K562 (cell line): ENCODE results near the gene NAA38. TPM values are rescaled to one million over a fixed set of nuclear protein-coding genes. Genes with fewer than 3 reads are reported as not detected.

ENCODE experiments used
- CC2D1A ChIP-seq: fragments of 450-650 bp; IDR thresholded peaks from 2 replicates; pipeline ENCODE4 v1.6.1; 2017; ENCODE audit warnings: mild to moderate bottlenecking
- ETV1 ChIP-seq: fragments of 450-650 bp; conservative IDR thresholded peaks from 2 replicates; pipeline ENCODE4 v1.6.1; 2016; ENCODE audit warnings: missing genetic modification characterization, control low read depth, low read depth, missing compliant biosample characterization
- HNRNPLL ChIP-seq: fragments of 200-400 bp; formaldehyde crosslinking; IDR thresholded peaks from 2 replicates; pipeline ENCODE4 v1.6.1; 2017; ENCODE audit warnings: low read length, low read depth, mild to moderate bottlenecking; ENCODE audit not compliant: poor library complexity, severe bottlenecking
- NCOR1 ChIP-seq: fragments of 450-650 bp; IDR thresholded peaks from 2 replicates; pipeline ENCODE4 v1.6.1; 2016; ENCODE audit warnings: mild to moderate bottlenecking, moderate library complexity
- PML ChIP-seq: IDR thresholded peaks from 2 replicates; pipeline ENCODE4 v1.6.1; 2012; ENCODE audit warnings: low read length, inconsistent platforms
- POLR2G ChIP-seq: fragments of 200-400 bp; formaldehyde crosslinking; IDR thresholded peaks from 2 replicates; pipeline ENCODE4 v1.6.1; 2017; ENCODE audit warnings: low read depth, mild to moderate bottlenecking, antibody characterized with exemption, low read length, moderate library complexity
- ZBED1 ChIP-seq: IDR thresholded peaks from 2 replicates; pipeline ENCODE4 v1.6.1; 2014
- ZNF764 ChIP-seq: fragments of 250-450 bp; sonication (Bioruptor Pico); IDR thresholded peaks from 2 replicates; pipeline ENCODE4 v1.4.0; 2020; ENCODE audit warnings: low read depth, mild to moderate bottlenecking, moderate library complexity
- polyA plus RNA-seq, 8 experiments: library from polyadenylated mRNA; depleted of rRNA in 4 of 8; stranded (reverse) in 5 of 8; unstranded in 3 of 8; fragments of >200 nt; fragmentation: Nextera tagmentation in 2 of 8; fragmentation: Illumina TruSeq in 1 of 8; extraction: Ambion mirVana in 2 of 8; extraction: Trizol in 1 of 8; gene quantifications; 2 replicates each; pipeline versions ENCODE4 v1.2.1 to v1.2.3, GENCODE V29; 2011 to 2014; ENCODE audit warnings: inconsistent platforms in 1 of 8, missing spikeins in 1 of 8
- total RNA-seq, 7 experiments: library from RNA; depleted of rRNA in 6 of 7; stranded (reverse); fragments of >200 nt in 6 of 7; fragmentation: Illumina TruSeq in 2 of 7; extraction: Trizol in 2 of 7; gene quantifications; 2 replicates each; pipeline versions ENCODE4 v1.2.1 to v1.2.3, GENCODE V29; 2011 to 2021; ENCODE audit warnings: low replicate concordance in 1 of 7
- TF ChIP-seq, protein P1 (sequence below), 2 experiments: fragments of 450-650 bp; IDR thresholded peaks; 2 replicates each; pipeline ENCODE4 v1.6.1; 2018; ENCODE audit warnings: mild to moderate bottlenecking in 2 of 2, low read depth in 1 of 2; ENCODE audit not compliant: partially characterized antibody in 2 of 2
- TF ChIP-seq, protein P2 (sequence below), 2 experiments: fragments of 450-650 bp; formaldehyde crosslinking in 1 of 2; IDR thresholded peaks; 2 replicates each; pipeline versions ENCODE4 v1.4.0 to v1.6.1; 2014 to 2020; ENCODE audit warnings: mild to moderate bottlenecking in 2 of 2, borderline replicate concordance in 1 of 2, low read depth in 1 of 2
- TF ChIP-seq, protein P3 (sequence below): fragments of 450-650 bp; IDR thresholded peaks from 2 replicates; pipeline ENCODE4 v1.6.1; 2017; ENCODE audit warnings: mild to moderate bottlenecking, moderate library complexity

NAA38 gene
- total and polyA plus RNA-seq, 9 of the 15 experiments (the other 6 are each of a cell fraction or from before 2014, with no cell fraction given), result 16.4 to 99.8 (median 57.3) TPM

DNA sequence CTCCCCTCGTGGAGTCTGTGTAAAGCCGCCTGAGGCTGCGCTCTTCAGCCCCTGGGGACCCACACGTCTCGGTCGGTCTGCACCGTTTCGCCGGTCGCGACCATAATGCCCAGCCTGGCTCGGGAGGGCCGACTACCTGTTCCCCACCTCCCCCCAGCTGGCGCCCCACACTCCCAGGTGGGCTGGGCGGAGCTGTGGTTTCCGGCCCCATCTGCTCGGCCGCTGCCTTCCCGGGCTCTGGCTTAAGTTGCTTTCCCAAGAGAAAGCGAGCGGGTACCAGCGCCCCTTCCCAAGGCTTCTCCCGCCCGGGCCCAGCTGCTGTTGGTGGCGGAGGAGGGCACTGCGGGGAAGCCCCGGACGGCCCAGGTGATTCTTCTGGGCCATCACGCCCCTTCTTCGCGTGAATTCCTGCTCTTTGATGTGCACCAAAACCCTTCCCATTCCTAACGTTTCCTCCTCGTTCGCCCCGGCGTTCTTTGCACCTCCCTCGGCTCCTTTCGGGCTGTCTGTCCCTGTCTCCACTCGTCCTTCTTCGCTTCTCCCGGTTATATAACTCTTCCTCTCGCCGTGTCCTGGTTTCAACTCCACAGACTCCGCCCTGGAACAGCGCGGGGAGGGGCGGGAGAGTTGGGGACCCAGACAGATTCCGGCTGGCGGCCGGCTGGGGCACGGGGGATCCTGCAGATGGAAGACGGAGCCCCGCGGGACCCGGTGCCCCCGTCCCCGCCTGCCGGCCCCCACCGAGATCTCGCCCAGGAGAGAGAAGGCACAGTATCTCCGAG, 21.4 kb downstream of the NAA38 start (continued):
- TF ChIP-seq, protein P1, sequence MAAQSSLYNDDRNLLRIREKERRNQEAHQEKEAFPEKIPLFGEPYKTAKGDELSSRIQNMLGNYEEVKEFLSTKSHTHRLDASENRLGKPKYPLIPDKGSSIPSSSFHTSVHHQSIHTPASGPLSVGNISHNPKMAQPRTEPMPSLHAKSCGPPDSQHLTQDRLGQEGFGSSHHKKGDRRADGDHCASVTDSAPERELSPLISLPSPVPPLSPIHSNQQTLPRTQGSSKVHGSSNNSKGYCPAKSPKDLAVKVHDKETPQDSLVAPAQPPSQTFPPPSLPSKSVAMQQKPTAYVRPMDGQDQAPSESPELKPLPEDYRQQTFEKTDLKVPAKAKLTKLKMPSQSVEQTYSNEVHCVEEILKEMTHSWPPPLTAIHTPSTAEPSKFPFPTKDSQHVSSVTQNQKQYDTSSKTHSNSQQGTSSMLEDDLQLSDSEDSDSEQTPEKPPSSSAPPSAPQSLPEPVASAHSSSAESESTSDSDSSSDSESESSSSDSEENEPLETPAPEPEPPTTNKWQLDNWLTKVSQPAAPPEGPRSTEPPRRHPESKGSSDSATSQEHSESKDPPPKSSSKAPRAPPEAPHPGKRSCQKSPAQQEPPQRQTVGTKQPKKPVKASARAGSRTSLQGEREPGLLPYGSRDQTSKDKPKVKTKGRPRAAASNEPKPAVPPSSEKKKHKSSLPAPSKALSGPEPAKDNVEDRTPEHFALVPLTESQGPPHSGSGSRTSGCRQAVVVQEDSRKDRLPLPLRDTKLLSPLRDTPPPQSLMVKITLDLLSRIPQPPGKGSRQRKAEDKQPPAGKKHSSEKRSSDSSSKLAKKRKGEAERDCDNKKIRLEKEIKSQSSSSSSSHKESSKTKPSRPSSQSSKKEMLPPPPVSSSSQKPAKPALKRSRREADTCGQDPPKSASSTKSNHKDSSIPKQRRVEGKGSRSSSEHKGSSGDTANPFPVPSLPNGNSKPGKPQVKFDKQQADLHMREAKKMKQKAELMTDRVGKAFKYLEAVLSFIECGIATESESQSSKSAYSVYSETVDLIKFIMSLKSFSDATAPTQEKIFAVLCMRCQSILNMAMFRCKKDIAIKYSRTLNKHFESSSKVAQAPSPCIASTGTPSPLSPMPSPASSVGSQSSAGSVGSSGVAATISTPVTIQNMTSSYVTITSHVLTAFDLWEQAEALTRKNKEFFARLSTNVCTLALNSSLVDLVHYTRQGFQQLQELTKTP (IDR thresholded peaks at IDR 0.05; ENCODE audit: low read depth in 1 of 2, partially characterized antibody in 2 of 2), result no peak
- TF ChIP-seq ZBED1, result no peak
- TF ChIP-seq ETV1 (tag), result no peak
- TF ChIP-seq, protein P2, sequence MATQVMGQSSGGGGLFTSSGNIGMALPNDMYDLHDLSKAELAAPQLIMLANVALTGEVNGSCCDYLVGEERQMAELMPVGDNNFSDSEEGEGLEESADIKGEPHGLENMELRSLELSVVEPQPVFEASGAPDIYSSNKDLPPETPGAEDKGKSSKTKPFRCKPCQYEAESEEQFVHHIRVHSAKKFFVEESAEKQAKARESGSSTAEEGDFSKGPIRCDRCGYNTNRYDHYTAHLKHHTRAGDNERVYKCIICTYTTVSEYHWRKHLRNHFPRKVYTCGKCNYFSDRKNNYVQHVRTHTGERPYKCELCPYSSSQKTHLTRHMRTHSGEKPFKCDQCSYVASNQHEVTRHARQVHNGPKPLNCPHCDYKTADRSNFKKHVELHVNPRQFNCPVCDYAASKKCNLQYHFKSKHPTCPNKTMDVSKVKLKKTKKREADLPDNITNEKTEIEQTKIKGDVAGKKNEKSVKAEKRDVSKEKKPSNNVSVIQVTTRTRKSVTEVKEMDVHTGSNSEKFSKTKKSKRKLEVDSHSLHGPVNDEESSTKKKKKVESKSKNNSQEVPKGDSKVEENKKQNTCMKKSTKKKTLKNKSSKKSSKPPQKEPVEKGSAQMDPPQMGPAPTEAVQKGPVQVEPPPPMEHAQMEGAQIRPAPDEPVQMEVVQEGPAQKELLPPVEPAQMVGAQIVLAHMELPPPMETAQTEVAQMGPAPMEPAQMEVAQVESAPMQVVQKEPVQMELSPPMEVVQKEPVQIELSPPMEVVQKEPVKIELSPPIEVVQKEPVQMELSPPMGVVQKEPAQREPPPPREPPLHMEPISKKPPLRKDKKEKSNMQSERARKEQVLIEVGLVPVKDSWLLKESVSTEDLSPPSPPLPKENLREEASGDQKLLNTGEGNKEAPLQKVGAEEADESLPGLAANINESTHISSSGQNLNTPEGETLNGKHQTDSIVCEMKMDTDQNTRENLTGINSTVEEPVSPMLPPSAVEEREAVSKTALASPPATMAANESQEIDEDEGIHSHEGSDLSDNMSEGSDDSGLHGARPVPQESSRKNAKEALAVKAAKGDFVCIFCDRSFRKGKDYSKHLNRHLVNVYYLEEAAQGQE (IDR thresholded peaks at IDR 0.05; ENCODE audit: borderline replicate concordance), result no peak
- TF ChIP-seq, protein P2 (CRISPR knock-in tag; IDR thresholded peaks at IDR 0.05; ENCODE audit: low read depth), result no peak
- TF ChIP-seq HNRNPLL, result peak; percentile 9
- TF ChIP-seq ZNF764 (CRISPR knock-in tag), result no peak
- peak; percentile 69 for TF ChIP-seq POLR2G
- TF ChIP-seq, protein P3, sequence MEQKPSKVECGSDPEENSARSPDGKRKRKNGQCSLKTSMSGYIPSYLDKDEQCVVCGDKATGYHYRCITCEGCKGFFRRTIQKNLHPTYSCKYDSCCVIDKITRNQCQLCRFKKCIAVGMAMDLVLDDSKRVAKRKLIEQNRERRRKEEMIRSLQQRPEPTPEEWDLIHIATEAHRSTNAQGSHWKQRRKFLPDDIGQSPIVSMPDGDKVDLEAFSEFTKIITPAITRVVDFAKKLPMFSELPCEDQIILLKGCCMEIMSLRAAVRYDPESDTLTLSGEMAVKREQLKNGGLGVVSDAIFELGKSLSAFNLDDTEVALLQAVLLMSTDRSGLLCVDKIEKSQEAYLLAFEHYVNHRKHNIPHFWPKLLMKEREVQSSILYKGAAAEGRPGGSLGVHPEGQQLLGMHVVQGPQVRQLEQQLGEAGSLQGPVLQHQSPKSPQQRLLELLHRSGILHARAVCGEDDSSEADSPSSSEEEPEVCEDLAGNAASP, result peak; percentile 83
- TF ChIP-seq PML, result no peak
- peak; percentile 6; the same call in 1 of the 2 replicates for TF ChIP-seq NCOR1
- TF ChIP-seq CC2D1A, result no peak
